GM18858 (cell line): Measurements from ENCODE around the gene PFDN4.

Experiments used
- ATAC-seq: cut with Tn5 transposase; IDR thresholded peaks from one replicate; pipeline ENCODE4 v1.9.1; 2021; ENCODE audit not compliant: unreplicated experiment

The PFDN4 gene

GRCh38 chr20:54173653-54174456 is 34.0 kb upstream of the PFDN4 start, which contains the start of gene CYP24A1:
Gene CYP24A1, minus strand, starts transcription at chr20:54173986. Its CDS starts 407 bp downstream, at chr20:54173579.
- ATAC-seq: no peak

GRCh38 chr20:54174457-54175175 is 33.3 kb upstream of the PFDN4 start:
- ATAC-seq: no peak

- no peak for ATAC-seq
Measured at GRCh38 chr20:54176610-54177009, 31.3 kb upstream of the PFDN4 start.

GRCh38 chr20:54177378-54177777 is 30.5 kb upstream of the PFDN4 start:
- ATAC-seq: no peak

- no peak for ATAC-seq
Measured at GRCh38 chr20:54178256-54178655, 29.6 kb upstream of the PFDN4 start.

- no peak for ATAC-seq
Measured at GRCh38 chr20:54179946-54180345, 27.9 kb upstream of the PFDN4 start.

- no peak for ATAC-seq
Measured at GRCh38 chr20:54180931-54181330, 27.0 kb upstream of the PFDN4 start.

GRCh38 chr20:54184071-54184470 is 23.8 kb upstream of the PFDN4 start:
- no peak for ATAC-seq

- ATAC-seq: no peak
Measured at GRCh38 chr20:54184904-54185626, 22.8 kb upstream of the PFDN4 start.

GRCh38 chr20:54188132-54188849 is 19.6 kb upstream of the PFDN4 start:
- ATAC-seq: no peak

- ATAC-seq: no peak
Measured at GRCh38 chr20:54189630-54190029, 18.3 kb upstream of the PFDN4 start.

- ATAC-seq: no peak
Measured at GRCh38 chr20:54190217-54190616, 17.7 kb upstream of the PFDN4 start.

GRCh38 chr20:54193817-54194216 is 14.1 kb upstream of the PFDN4 start:
- ATAC-seq: no peak

GRCh38 chr20:54194724-54195438 is 13.0 kb upstream of the PFDN4 start:
- ATAC-seq: no peak

- ATAC-seq: no peak
Measured at GRCh38 chr20:54195483-54196472, 12.1 kb upstream of the PFDN4 start.

GRCh38 chr20:54197621-54198604 is 10.0 kb upstream of the PFDN4 start:
- no peak for ATAC-seq

GRCh38 chr20:54199283-54199682 is 8.6 kb upstream of the PFDN4 start:
- ATAC-seq: no peak

GRCh38 chr20:54199721-54200176 is 8.1 kb upstream of the PFDN4 start:
- no peak for ATAC-seq
